IMR-90 (cell line): ENCODE data around the gene KCNQ1.

ENCODE experiments used
- BHLHE40 ChIP-seq: fragments of 150-350 bp; IDR thresholded peaks from 2 replicates; pipeline ENCODE4 v1.6.1; 2016; ENCODE audit warnings: mild to moderate bottlenecking, low read depth, low read length
- CTCF ChIP-seq: conservative IDR thresholded peaks from 2 replicates; pipeline ENCODE4 v1.5.1; 2012; ENCODE audit warnings: mild to moderate bottlenecking, low read depth, low read length, improper control_type of control experiment
- MAFK ChIP-seq: IDR thresholded peaks from 2 replicates; pipeline ENCODE4 v1.6.1; 2012; ENCODE audit warnings: low read depth, low read length, improper control_type of control experiment
- MAZ ChIP-seq: IDR thresholded peaks from 2 replicates; pipeline ENCODE4 v1.6.1; 2012; ENCODE audit warnings: low read depth, mild to moderate bottlenecking, low read length, improper control_type of control experiment, moderate library complexity, borderline replicate concordance
- MXI1 ChIP-seq: IDR thresholded peaks from 2 replicates; pipeline ENCODE4 v1.6.1; 2012; ENCODE audit warnings: low read depth, mild to moderate bottlenecking, low read length, moderate library complexity, borderline replicate concordance
- POLR2A ChIP-seq: IDR thresholded peaks from 2 replicates; pipeline ENCODE4 v1.6.1; 2012; ENCODE audit warnings: mild to moderate bottlenecking, low read depth, low read length
- RAD21 ChIP-seq: IDR thresholded peaks from 2 replicates; pipeline ENCODE4 v1.6.1; 2012; ENCODE audit warnings: low read length, improper control_type of control experiment
- RFX5 ChIP-seq: IDR thresholded peaks from 2 replicates; pipeline ENCODE4 v1.8.0; 2012; ENCODE audit warnings: low read depth, mild to moderate bottlenecking, low read length, moderate library complexity

- TF ChIP-seq CTCF (no peak), POLR2A (no peak), RAD21 (no peak), MAZ (no peak), BHLHE40 (no peak), MXI1 (no peak), MAFK (no peak), RFX5 (no peak)
Observed at GRCh38 chr11:2461956-2462542, 17.2 kb downstream of the KCNQ1 start.
